Measurements from ENCODE around the gene KIRREL1.

Gene KIRREL1

GRCh38 chr1:158105352-158106095 lies 112.1 kb downstream of the KIRREL1 start:
- peak; percentile 70 to 71 for DNase-seq (ENCODE audit: low spot score in 2 of 2)
- in situ Hi-C loops (cut with MboI; ENCODE audit: low sequenced_read_pairs), result loop anchor here (5.0 to 25.0 kb wide), 2 partner anchors 113 to 918 kb away; partner anchors contain the start of gene KIRREL1
- Histone ChIP-seq H3K4me1 (peaks cover 64% of the 10 kb centered on the region), H3K27me3 (ENCODE audit: low read depth) (no peaks in the 10 kb centered on the region), H3K36me3 (replicated peaks) (no peaks in the 10 kb centered on the region), H3K4me3 (no peak overlapping the region), H3K9me3 (peaks cover 6% of the 10 kb centered on the region; the same call in 1 of the 2 replicates)

GRCh38 chr1:158107916-158108315 lies 114.5 kb downstream of the KIRREL1 start:
- Histone ChIP-seq H3K27me3 (ENCODE audit: low read depth) (no peaks in the 10 kb centered on the region), H3K36me3 (replicated peaks) (no peaks in the 10 kb centered on the region), H3K4me3 (no peak overlapping the region), H3K4me1 (peaks cover 47% of the 10 kb centered on the region), H3K9me3 (peaks cover 6% of the 10 kb centered on the region)
- in situ Hi-C loops (cut with MboI; ENCODE audit: low sequenced_read_pairs), result loop anchor here (5.0 to 25.0 kb wide), 2 partner anchors 116 to 921 kb away; partner anchors contain the start of gene KIRREL1
- DNase-seq (ENCODE audit: low spot score in 2 of 2), result no peak

GRCh38 chr1:158112994-158113758 lies 119.7 kb downstream of the KIRREL1 start:
- in situ Hi-C loops (cut with MboI; ENCODE audit: low sequenced_read_pairs), result loop anchor here (25.0 kb wide), 1 partner anchor 926 kb away; no protein-coding TSS in a partner anchor
- peak overlapping the region; percentile 23 for H3K4me3 ChIP-seq
- peak; percentile 46 to 77 for DNase-seq (ENCODE audit: low spot score in 2 of 2)
- H3K36me3 ChIP-seq (replicated peaks), result no peaks in the 10 kb centered on the region
- H3K27me3 ChIP-seq (ENCODE audit: low read depth), result no peaks in the 10 kb centered on the region
- peaks cover 2% of the 10 kb centered on the region; the same call in 1 of the 2 replicates for H3K4me1 ChIP-seq
- peaks cover 6% of the 10 kb centered on the region for H3K9me3 ChIP-seq

GRCh38 chr1:158113759-158114127 lies 120.3 kb downstream of the KIRREL1 start:
- Histone ChIP-seq H3K4me3 (no peak overlapping the region), H3K27me3 (ENCODE audit: low read depth) (no peaks in the 10 kb centered on the region), H3K9me3 (peaks cover 3% of the 10 kb centered on the region), H3K4me1 (no peaks in the 10 kb centered on the region; the same call in 1 of the 2 replicates), H3K36me3 (replicated peaks) (no peaks in the 10 kb centered on the region)
- in situ Hi-C loops (cut with MboI; ENCODE audit: low sequenced_read_pairs), result loop anchor here (25.0 kb wide), 1 partner anchor 926 kb away; no protein-coding TSS in a partner anchor
- DNase-seq (ENCODE audit: low spot score in 2 of 2), result no peak

- Histone ChIP-seq H3K27me3 (ENCODE audit: low read depth) (no peaks in the 10 kb centered on the region), H3K36me3 (replicated peaks) (no peaks in the 10 kb centered on the region), H3K9me3 (peaks cover 3% of the 10 kb centered on the region; the same call in 1 of the 2 replicates), H3K4me1 (no peaks in the 10 kb centered on the region; the same call in 1 of the 2 replicates), H3K4me3 (no peak overlapping the region)
- in situ Hi-C loops (cut with MboI; ENCODE audit: low sequenced_read_pairs), result loop anchor here (25.0 kb wide), 1 partner anchor 928 kb away; no protein-coding TSS in a partner anchor
- no peak for DNase-seq (ENCODE audit: low spot score in 2 of 2)
Measured at GRCh38 chr1:158115126-158115525, 121.7 kb downstream of the KIRREL1 start.

GRCh38 chr1:158116311-158117167 lies 123.1 kb downstream of the KIRREL1 start:
- Histone ChIP-seq H3K9me3 (no peaks in the 10 kb centered on the region; the same call in 1 of the 2 replicates), H3K4me3 (no peak overlapping the region), H3K27me3 (ENCODE audit: low read depth) (no peaks in the 10 kb centered on the region), H3K4me1 (no peaks in the 10 kb centered on the region; the same call in 1 of the 2 replicates), H3K36me3 (replicated peaks) (no peaks in the 10 kb centered on the region)
- in situ Hi-C loops (cut with MboI; ENCODE audit: low sequenced_read_pairs), result loop anchor here (25.0 kb wide), 1 partner anchor 929 kb away; no protein-coding TSS in a partner anchor
- no peak for DNase-seq (ENCODE audit: low spot score in 2 of 2)

- DNase-seq (ENCODE audit: low spot score in 2 of 2), result peak in 1 of 2 experiments; percentile 78
- Histone ChIP-seq H3K27me3 (ENCODE audit: low read depth) (no peaks in the 10 kb centered on the region), H3K4me3 (no peak overlapping the region), H3K36me3 (replicated peaks) (no peaks in the 10 kb centered on the region), H3K4me1 (no peaks in the 10 kb centered on the region; the same call in 1 of the 2 replicates), H3K9me3 (no peaks in the 10 kb centered on the region)
- in situ Hi-C loops (cut with MboI; ENCODE audit: low sequenced_read_pairs), result loop anchor here (25.0 kb wide), 1 partner anchor 931 kb away; no protein-coding TSS in a partner anchor
Measured at GRCh38 chr1:158117854-158118704, 124.6 kb downstream of the KIRREL1 start.

- in situ Hi-C loops (cut with MboI; ENCODE audit: low sequenced_read_pairs), result loop anchor here (25.0 kb wide), 1 partner anchor 932 kb away; no protein-coding TSS in a partner anchor
- Histone ChIP-seq H3K9me3 (no peaks in the 10 kb centered on the region), H3K4me3 (no peak overlapping the region), H3K27me3 (ENCODE audit: low read depth) (no peaks in the 10 kb centered on the region), H3K4me1 (no peaks in the 10 kb centered on the region), H3K36me3 (replicated peaks) (no peaks in the 10 kb centered on the region)
- no peak for DNase-seq (ENCODE audit: low spot score in 2 of 2)
Measured at GRCh38 chr1:158118713-158119402, 125.4 kb downstream of the KIRREL1 start.

- in situ Hi-C loops (cut with MboI; ENCODE audit: low sequenced_read_pairs), result loop anchor here (5.0 to 25.0 kb wide), 2 partner anchors 158 to 933 kb away; no protein-coding TSS in a partner anchor
- H3K27me3 ChIP-seq (ENCODE audit: low read depth), result no peaks in the 10 kb centered on the region
Measured at GRCh38 chr1:158119976-158120653, 126.7 kb downstream of the KIRREL1 start.

GRCh38 chr1:158121604-158122254 lies 128.3 kb downstream of the KIRREL1 start:
- H3K4me1 ChIP-seq, result no peaks in the 10 kb centered on the region
- H3K4me3 ChIP-seq, result no peak overlapping the region
- DNase-seq (ENCODE audit: low spot score in 2 of 2), result peak; percentile 68 to 77
- in situ Hi-C loops (cut with MboI; ENCODE audit: low sequenced_read_pairs), result loop anchor here (5.0 to 25.0 kb wide), 2 partner anchors 159 to 934 kb away; no protein-coding TSS in a partner anchor
- peaks cover 3% of the 10 kb centered on the region; the same call in 1 of the 2 replicates for H3K27me3 ChIP-seq (ENCODE audit: low read depth)
- no peaks in the 10 kb centered on the region for H3K9me3 ChIP-seq
- no peaks in the 10 kb centered on the region for H3K36me3 ChIP-seq (replicated peaks)

More at GRCh38 chr1:158119976-158120653, 126.7 kb downstream of the KIRREL1 start:
- no peaks in the 10 kb centered on the region for H3K9me3 ChIP-seq
- H3K4me3 ChIP-seq, result no peak overlapping the region
- no peak for DNase-seq (ENCODE audit: low spot score in 2 of 2)
- no peaks in the 10 kb centered on the region for H3K36me3 ChIP-seq (replicated peaks)
- H3K4me1 ChIP-seq, result no peaks in the 10 kb centered on the region
